Activated CD4-positive, alpha-beta T cell treated with anti-CD3 and anti-CD28 coated beads, Interleukin-2, amount 10 ng/mL, durations not matched to agents 24 days and 14 days (primary cell): Measurements from ENCODE around the gene WRAP73. TPM values are rescaled to one million over a fixed set of nuclear protein-coding genes. Genes with fewer than 3 reads are reported as not detected.

Source experiments
- DNase-seq: peaks from one replicate; pipeline ENCODE4 v3.0.0; 2022
- H3K27ac Mint-ChIP-seq: one replicate; pipeline ENCODE4 v1.8.0; 2022; ENCODE audit warnings: mild to moderate bottlenecking, mixed read lengths
- H3K27me3 Mint-ChIP-seq: one replicate; pipeline ENCODE4 v1.8.0; 2022; ENCODE audit warnings: mixed read lengths
- H3K36me3 Mint-ChIP-seq: one replicate; pipeline ENCODE4 v1.8.0; 2022; ENCODE audit warnings: low read depth, mild to moderate bottlenecking, mixed read lengths
- H3K4me1 Mint-ChIP-seq: one replicate; pipeline ENCODE4 v1.8.0; 2021; ENCODE audit warnings: mixed read lengths
- H3K4me3 Mint-ChIP-seq: one replicate; pipeline ENCODE4 v1.8.0; 2022; ENCODE audit warnings: mild to moderate bottlenecking, moderate library complexity, mixed read lengths
- H3K9me3 Mint-ChIP-seq: one replicate; pipeline ENCODE4 v1.8.0; 2021; ENCODE audit warnings: mixed read lengths
- intact Hi-C: fragments of 100-400 bp; cut with micrococcal nuclease; formaldehyde crosslinking; loops from one replicate; pipeline ENCODE4 v1.15.1; 2023
- total RNA-seq: library from RNA; stranded (reverse); gene quantifications from 2 replicates; pipeline ENCODE4 v1.2.3, GENCODE V29; 2022

WRAP73 gene
- total RNA-seq, 1 donor from 2014 or later, result 41.3 TPM

- H3K9me3 Mint-ChIP-seq, result no peaks in the 10 kb centered on the region
Observed at GRCh38 chr1:3618881-3619671, 30.8 kb downstream of the WRAP73 start.

GRCh38 chr1:3618531-3618880 is 31.4 kb downstream of the WRAP73 start:
- Mint-ChIP-seq H3K4me1 (peaks cover 13% of the 10 kb centered on the region), H3K9me3 (no peaks in the 10 kb centered on the region), H3K4me3 (no peak overlapping the region), H3K27me3 (peaks cover 9% of the 10 kb centered on the region), H3K27ac (no peak overlapping the region), H3K36me3 (no peaks in the 10 kb centered on the region)
- no peak for DNase-seq
- intact Hi-C loops, result no loop called here

More at GRCh38 chr1:3618881-3619671, 30.8 kb downstream of the WRAP73 start:
- Mint-ChIP-seq H3K27ac (no peak overlapping the region), H3K27me3 (peaks cover 6% of the 10 kb centered on the region), H3K4me3 (no peak overlapping the region), H3K4me1 (peaks cover 19% of the 10 kb centered on the region), H3K36me3 (no peaks in the 10 kb centered on the region)
- intact Hi-C loops, result loop anchor here (1.0 kb wide), 2 partner anchors 54 to 128 kb away; no protein-coding TSS in a partner anchor
- DNase-seq, result peak; percentile 93

GRCh38 chr1:3617806-3618345 is 32.0 kb downstream of the WRAP73 start:
- Mint-ChIP-seq H3K9me3 (no peaks in the 10 kb centered on the region), H3K27me3 (peaks cover 7% of the 10 kb centered on the region), H3K27ac (no peak overlapping the region), H3K4me3 (no peak overlapping the region), H3K36me3 (no peaks in the 10 kb centered on the region), H3K4me1 (peaks cover 8% of the 10 kb centered on the region)
- intact Hi-C loops, result no loop called here
- DNase-seq, result no peak

DNA sequence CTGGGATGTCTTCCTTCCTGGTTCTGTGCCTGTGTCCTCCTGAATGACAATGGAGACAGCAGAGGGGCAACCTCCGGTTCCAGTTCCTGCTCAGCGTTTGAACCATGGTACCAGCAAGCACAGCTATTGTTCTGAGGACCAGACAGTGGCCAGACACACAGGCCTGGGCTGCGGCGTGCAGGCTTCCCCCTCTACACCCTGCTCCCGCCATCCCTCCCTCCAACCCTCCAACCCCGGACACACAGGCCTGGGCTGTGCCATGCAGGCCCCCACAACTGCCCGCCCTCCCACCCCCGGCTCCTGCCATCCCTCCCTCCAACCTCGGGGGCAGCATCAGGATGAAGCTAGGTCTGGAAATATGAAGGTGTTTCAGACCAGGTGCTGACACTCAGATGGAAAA is 33.0 kb downstream of the WRAP73 start:
- Mint-ChIP-seq H3K4me3 (no peak overlapping the region), H3K4me1 (peaks cover 4% of the 10 kb centered on the region), H3K9me3 (no peaks in the 10 kb centered on the region), H3K27ac (no peak overlapping the region), H3K27me3 (peaks cover 12% of the 10 kb centered on the region), H3K36me3 (no peaks in the 10 kb centered on the region)
- no peak for DNase-seq
- intact Hi-C loops, result no loop called here

GRCh38 chr1:3614755-3615742 is 34.9 kb downstream of the WRAP73 start:
- Mint-ChIP-seq H3K9me3 (no peaks in the 10 kb centered on the region), H3K27me3 (peaks cover 18% of the 10 kb centered on the region), H3K27ac (no peak overlapping the region), H3K4me3 (no peak overlapping the region), H3K4me1 (peaks cover 4% of the 10 kb centered on the region), H3K36me3 (no peaks in the 10 kb centered on the region)
- no peak for DNase-seq
- intact Hi-C loops, result no loop called here

- intact Hi-C loops, result no loop called here
- H3K36me3 Mint-ChIP-seq, result no peaks in the 10 kb centered on the region
- peaks cover 20% of the 10 kb centered on the region for H3K27me3 Mint-ChIP-seq
- no peaks in the 10 kb centered on the region for H3K4me1 Mint-ChIP-seq
- DNase-seq, result no peak
- H3K9me3 Mint-ChIP-seq, result no peaks in the 10 kb centered on the region
- no peak overlapping the region for H3K27ac Mint-ChIP-seq
- H3K4me3 Mint-ChIP-seq, result no peak overlapping the region
Observed at GRCh38 chr1:3612123-3612522, 37.8 kb downstream of the WRAP73 start.

GRCh38 chr1:3611170-3612019 is 38.5 kb downstream of the WRAP73 start, which contains the start of gene MEGF6:
Gene MEGF6 (minus strand): TSS chr1:3611508. CDS start chr1:3611268, 240 bp downstream.
- Mint-ChIP-seq H3K27me3 (peaks cover 20% of the 10 kb centered on the region), H3K9me3 (no peaks in the 10 kb centered on the region), H3K27ac (no peak within 1 kb of the TSS), H3K36me3 (no peaks in the 10 kb centered on the region), H3K4me1 (no peaks in the 10 kb centered on the region), H3K4me3 (peak within 1 kb of the TSS; percentile 71)
- intact Hi-C loops, result no loop called here
- peak; percentile 67 for DNase-seq

DNA sequence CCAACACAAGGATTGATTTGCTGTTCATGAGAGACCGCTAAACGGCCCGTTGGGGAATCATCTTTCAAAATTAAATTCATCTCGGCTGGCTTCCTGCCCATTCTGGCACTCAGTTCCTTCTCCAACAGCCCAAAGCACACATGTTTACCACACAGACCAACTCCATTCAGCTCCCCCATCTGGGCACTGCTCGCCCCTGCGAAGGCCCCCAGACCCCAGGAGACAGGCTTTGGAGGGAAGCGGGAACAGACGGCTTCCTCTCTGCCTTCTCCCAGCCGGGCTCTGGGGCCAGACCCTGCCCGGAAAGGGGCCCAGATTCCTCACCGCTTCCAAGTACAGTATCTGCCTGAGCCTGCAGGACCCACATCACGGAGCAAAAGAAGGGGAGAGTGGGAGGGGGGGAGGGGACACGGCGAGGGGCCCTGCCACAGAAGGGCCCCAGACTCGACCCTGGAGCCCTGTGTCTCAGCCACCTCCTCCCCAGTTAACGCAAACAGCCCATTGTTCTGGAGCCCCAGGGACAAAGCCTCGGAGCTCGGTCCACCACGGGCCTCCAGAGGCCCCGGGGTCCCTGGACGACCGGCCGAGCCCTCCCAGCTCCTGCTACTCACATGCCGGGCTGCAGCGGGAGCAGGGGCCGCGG is 39.3 kb downstream of the WRAP73 start:
- Mint-ChIP-seq H3K9me3 (no peaks in the 10 kb centered on the region), H3K4me3 (peak overlapping the region; percentile 28), H3K36me3 (no peaks in the 10 kb centered on the region), H3K4me1 (no peaks in the 10 kb centered on the region), H3K27ac (no peak overlapping the region), H3K27me3 (peaks cover 20% of the 10 kb centered on the region)
- intact Hi-C loops, result no loop called here
- no peak for DNase-seq

GRCh38 chr1:3609769-3610526 is 40.0 kb downstream of the WRAP73 start:
- Mint-ChIP-seq H3K4me1 (no peaks in the 10 kb centered on the region), H3K27ac (no peak overlapping the region)
- intact Hi-C loops, result no loop called here

DNA sequence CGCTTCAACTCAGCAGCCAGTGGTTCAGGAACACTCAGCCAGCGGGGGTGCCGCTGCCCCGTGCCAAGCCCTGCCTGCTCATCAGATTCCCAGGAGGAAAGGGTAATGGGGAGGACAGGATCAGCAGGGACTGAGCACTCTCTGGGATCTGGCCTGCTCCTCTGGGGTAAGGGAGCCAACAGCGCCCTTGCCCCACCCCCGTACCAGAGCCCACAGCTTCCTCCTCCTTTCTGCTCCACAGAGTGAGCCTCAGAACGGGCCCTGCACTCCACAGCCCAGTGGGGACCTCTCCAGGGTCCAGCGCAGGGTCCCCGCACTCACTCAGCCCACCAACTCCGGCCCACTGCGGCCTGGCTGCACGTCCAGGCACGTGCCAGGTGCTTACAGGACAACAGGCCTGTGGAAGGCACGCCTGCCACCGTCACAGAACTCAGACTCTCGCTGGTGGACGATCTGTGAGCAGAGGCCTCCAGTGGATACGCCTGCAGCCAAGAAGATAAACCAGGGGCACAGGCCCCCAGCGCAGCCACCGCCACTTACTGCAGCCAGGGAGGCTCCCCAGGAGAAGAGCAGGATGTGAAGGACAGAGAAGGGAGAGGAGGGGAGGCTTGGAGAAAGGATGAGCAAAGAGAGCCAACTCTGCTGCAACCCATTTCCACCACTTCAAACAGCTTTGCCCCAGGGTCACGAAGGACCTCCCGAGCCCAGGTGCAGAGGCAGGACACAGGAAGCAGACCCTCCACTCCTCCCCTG is 40.7 kb downstream of the WRAP73 start:
- Mint-ChIP-seq H3K27ac (no peak overlapping the region), H3K36me3 (no peaks in the 10 kb centered on the region), H3K4me1 (no peaks in the 10 kb centered on the region), H3K9me3 (no peaks in the 10 kb centered on the region), H3K4me3 (no peak overlapping the region), H3K27me3 (peaks cover 20% of the 10 kb centered on the region)
- intact Hi-C loops, result no loop called here
- DNase-seq, result no peak

More at GRCh38 chr1:3609769-3610526, 40.0 kb downstream of the WRAP73 start:
- H3K36me3 Mint-ChIP-seq, result no peaks in the 10 kb centered on the region
- H3K27me3 Mint-ChIP-seq, result peaks cover 20% of the 10 kb centered on the region
- no peak for DNase-seq
- no peaks in the 10 kb centered on the region for H3K9me3 Mint-ChIP-seq
- no peak overlapping the region for H3K4me3 Mint-ChIP-seq

- Mint-ChIP-seq H3K36me3 (no peaks in the 10 kb centered on the region), H3K4me1 (no peaks in the 10 kb centered on the region), H3K9me3 (no peaks in the 10 kb centered on the region), H3K27ac (no peak overlapping the region), H3K27me3 (peaks cover 13% of the 10 kb centered on the region), H3K4me3 (no peak overlapping the region)
- intact Hi-C loops, result no loop called here
- DNase-seq, result no peak
Observed at GRCh38 chr1:3608154-3608553, 41.7 kb downstream of the WRAP73 start.

- Mint-ChIP-seq H3K27me3 (peaks cover 13% of the 10 kb centered on the region), H3K9me3 (no peaks in the 10 kb centered on the region), H3K27ac (no peak overlapping the region), H3K4me1 (no peaks in the 10 kb centered on the region), H3K36me3 (no peaks in the 10 kb centered on the region), H3K4me3 (no peak overlapping the region)
- DNase-seq, result no peak
- intact Hi-C loops, result no loop called here
Observed at GRCh38 chr1:3607703-3608065, 42.2 kb downstream of the WRAP73 start.
